Activated CD8-positive, alpha-beta T cell treated with anti-CD3 and anti-CD28 coated beads for 36 hours (primary cell): ENCODE measurements around the gene REL. TPM values are rescaled to one million over a fixed set of nuclear protein-coding genes. Genes with fewer than 3 reads are reported as not detected.

Experiments
- ATAC-seq: fragments of 200-7000 bp; cut with Tn5 transposase; one replicate; pipeline ENCODE4 v1.10.0; 2021; ENCODE audit warnings: mild to moderate bottlenecking, moderate library complexity
- CTCF ChIA-PET: fragments of 350-600 bp; sonication (Branson Sonifier 250); formaldehyde crosslinking; loops from one replicate; lab custom pipeline; 2021; ENCODE audit warnings: antibody characterized with exemption; lab: Charles Lee
- POLR2A ChIA-PET: fragments of 350-600 bp; sonication (Branson Sonifier 250); formaldehyde crosslinking; loops from one replicate; lab custom pipeline; 2021; ENCODE audit warnings: antibody characterized with exemption; lab: Charles Lee
- DNase-seq: peaks from one replicate; pipeline ENCODE4 v3.0.0-alpha.2; 2020
- H3K27ac Mint-ChIP-seq: one replicate; pipeline ENCODE4 v1.8.0; 2021; ENCODE audit warnings: mild to moderate bottlenecking, mixed read lengths
- H3K27me3 Mint-ChIP-seq: one replicate; pipeline ENCODE4 v1.8.0; 2021; ENCODE audit warnings: mixed read lengths
- H3K36me3 Mint-ChIP-seq: one replicate; pipeline ENCODE4 v1.8.0; 2021; ENCODE audit warnings: low read depth, mixed read lengths
- H3K4me1 Mint-ChIP-seq: one replicate; pipeline ENCODE4 v1.8.0; 2021; ENCODE audit warnings: low read depth, mixed read lengths
- H3K4me3 Mint-ChIP-seq: one replicate; pipeline ENCODE4 v1.8.0; 2021; ENCODE audit warnings: mild to moderate bottlenecking, moderate library complexity, mixed read lengths
- H3K9me3 Mint-ChIP-seq: one replicate; pipeline ENCODE4 v1.8.0; 2021; ENCODE audit warnings: mixed read lengths
- CTCF ChIP-seq: fragments of 200-600 bp; IDR thresholded peaks from one replicate; pipeline ENCODE4 v1.8.0; 2022; ENCODE audit warnings: antibody characterized with exemption, mild to moderate bottlenecking
- intact Hi-C: fragments of 100-400 bp; cut with micrococcal nuclease; formaldehyde crosslinking; loops from one replicate; pipeline ENCODE4 v1.10.0; 2022
- total RNA-seq, 2 experiments: library from RNA; stranded (reverse); gene quantifications; one replicate each; pipeline ENCODE4 v1.2.3, GENCODE V29; 2021

Gene REL
- total RNA-seq, 2 experiments from 2014 or later, result 84.7 to 85.3 TPM

GRCh38 chr2:60880643-60881046, 729 bp upstream of the REL start:
- Mint-ChIP-seq H3K36me3 (peaks cover 31% of the 10 kb centered on the region), H3K27ac (peak overlapping the region; percentile 91), H3K4me3 (peak overlapping the region; percentile 95), H3K4me1 (peaks cover 19% of the 10 kb centered on the region), H3K27me3 (no peaks in the 10 kb centered on the region), H3K9me3 (peaks cover under 1% of the 10 kb centered on the region)
- DNase-seq (no peak), ATAC-seq (peak; percentile 8)
- no peak for TF ChIP-seq CTCF
- intact Hi-C loops, result loop anchor here (2.0 to 10.0 kb wide), 2 partner anchors 62 to 114 kb away; no protein-coding TSS in a partner anchor
- ChIA-PET CTCF (interaction anchor here (0.8 to 4.3 kb wide), 6 partner anchors 47 to 94 kb away, joined by 3 to 32 read pairs (median 7); no protein-coding TSS in a partner anchor), POLR2A (interaction anchor here (0.8 to 3.5 kb wide), 8 partner anchors 10 to 73 kb away, joined by 3 to 31 read pairs (median 10); no protein-coding TSS in a partner anchor)

DNA sequence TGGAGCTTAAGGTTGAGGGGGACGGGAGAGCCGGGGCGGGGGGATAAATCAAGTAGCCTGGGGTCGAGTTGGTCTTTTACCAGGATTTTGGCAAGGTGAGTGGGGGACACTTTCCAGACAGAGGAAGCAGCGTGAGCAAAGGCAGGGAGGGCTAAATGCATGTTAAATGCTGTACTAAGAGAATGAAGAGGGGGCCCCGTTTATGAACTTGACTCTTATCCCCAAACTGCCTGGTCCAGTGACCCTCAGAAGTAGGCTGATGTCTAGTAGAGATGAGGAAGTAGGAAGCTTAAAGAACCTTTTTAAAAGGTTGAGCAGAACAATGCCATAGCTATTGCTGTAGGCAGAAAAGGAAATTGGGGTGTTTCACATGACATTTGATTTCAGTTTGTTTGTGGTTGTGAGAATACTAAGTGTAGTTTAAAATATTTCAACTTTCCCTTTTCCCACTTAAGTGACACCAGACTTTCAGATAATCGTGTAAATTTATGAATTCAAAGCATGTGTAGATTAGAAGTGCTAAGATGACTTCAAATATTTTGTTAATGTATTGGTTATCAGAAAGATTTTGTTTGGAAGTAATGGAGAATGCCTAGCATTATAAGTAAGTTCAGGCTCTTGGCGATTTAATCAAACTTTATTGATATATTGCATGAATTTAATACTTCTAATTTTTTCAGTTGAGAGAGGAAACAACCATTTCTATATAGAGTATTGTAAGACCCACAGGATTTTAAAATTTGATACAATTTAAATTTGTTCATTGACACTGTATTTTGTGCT, 1.8 kb downstream of the REL start:
- intact Hi-C loops, result loop anchor here (10.0 kb wide), 1 partner anchor 112 kb away; no protein-coding TSS in a partner anchor
- H3K36me3 Mint-ChIP-seq, result peaks cover 45% of the 10 kb centered on the region

DNA sequence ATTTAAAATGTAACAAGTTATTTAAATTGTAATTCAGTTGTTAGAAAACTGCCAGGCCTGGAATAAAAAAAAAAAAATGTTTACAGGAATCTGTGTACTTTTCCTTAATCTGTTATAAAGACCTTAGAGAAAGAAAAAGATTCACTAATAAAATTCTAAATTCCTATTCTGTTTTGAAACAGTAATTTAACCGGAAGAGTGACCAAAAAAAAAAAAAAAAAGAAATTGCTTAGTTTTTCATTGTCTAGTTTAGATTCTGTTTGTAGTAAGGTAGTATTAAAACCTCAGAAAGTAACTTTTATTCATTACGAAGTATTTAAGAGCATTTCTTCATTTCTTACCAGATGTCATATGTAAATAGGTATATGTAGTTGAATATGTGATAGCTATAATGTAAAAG, 2.5 kb downstream of the REL start:
- peak overlapping the region; percentile 97 for H3K27ac Mint-ChIP-seq
- intact Hi-C loops, result loop anchor here (10.0 kb wide), 1 partner anchor 111 kb away; no protein-coding TSS in a partner anchor
- no peak for TF ChIP-seq CTCF
- POLR2A ChIA-PET, result interaction anchor here (0.7 to 1.5 kb wide), 6 partner anchors 10 to 115 kb away, joined by 3 to 5 read pairs (median 3); no protein-coding TSS in a partner anchor
- CTCF ChIA-PET, result interaction anchor here (0.9 to 1.3 kb wide), 3 partner anchors 79 to 87 kb away, joined by 3 to 7 read pairs (median 3); no protein-coding TSS in a partner anchor
- DNase-seq (no peak), ATAC-seq (no peak)
- H3K27me3 Mint-ChIP-seq, result no peaks in the 10 kb centered on the region
- H3K36me3 Mint-ChIP-seq, result peaks cover 51% of the 10 kb centered on the region
- peak overlapping the region; percentile 95 for H3K4me3 Mint-ChIP-seq
- H3K4me1 Mint-ChIP-seq, result peaks cover 39% of the 10 kb centered on the region
- H3K9me3 Mint-ChIP-seq, result no peaks in the 10 kb centered on the region

More for the DNA sequence above, 1.8 kb downstream of the REL start:
- CTCF ChIA-PET, result interaction anchor here (0.8 to 4.3 kb wide), 4 partner anchors 49 to 116 kb away, joined by 3 to 32 read pairs (median 20); no protein-coding TSS in a partner anchor
- Mint-ChIP-seq H3K27me3 (no peaks in the 10 kb centered on the region), H3K27ac (peak overlapping the region; percentile 97), H3K4me1 (peaks cover 34% of the 10 kb centered on the region), H3K9me3 (no peaks in the 10 kb centered on the region), H3K4me3 (peak overlapping the region; percentile 95)
- no peak for TF ChIP-seq CTCF
- ATAC-seq, result no peak
- POLR2A ChIA-PET, result interaction anchor here (0.7 to 3.5 kb wide), 11 partner anchors 8 to 134 kb away, joined by 3 to 31 read pairs (median 10); partner anchors contain the start of gene PEX13
- peak; percentile 50 for DNase-seq

- ChIA-PET CTCF (interaction anchor here (0.8 to 1.3 kb wide), 4 partner anchors 79 to 88 kb away, joined by 3 to 7 read pairs (median 3); no protein-coding TSS in a partner anchor), POLR2A (interaction anchor here (0.6 to 1.5 kb wide), 9 partner anchors 11 to 129 kb away, joined by 3 to 5 read pairs (median 3); partner anchors contain the start of gene PAPOLG)
- H3K36me3 Mint-ChIP-seq, result peaks cover 60% of the 10 kb centered on the region
- peak overlapping the region; percentile 94 for H3K27ac Mint-ChIP-seq
- intact Hi-C loops, result loop anchor here (10.0 kb wide), 1 partner anchor 110 kb away; no protein-coding TSS in a partner anchor
- peak overlapping the region; percentile 95 for H3K4me3 Mint-ChIP-seq
- ATAC-seq (no peak), DNase-seq (no peak)
- H3K27me3 Mint-ChIP-seq, result no peaks in the 10 kb centered on the region
- TF ChIP-seq CTCF, result no peak
- peaks cover 1% of the 10 kb centered on the region for H3K9me3 Mint-ChIP-seq
- peaks cover 45% of the 10 kb centered on the region for H3K4me1 Mint-ChIP-seq
Observed at GRCh38 chr2:60884800-60885199, 3.4 kb downstream of the REL start.
